WTC11 (cell line): ENCODE data around the gene CLCN6. TPM values are rescaled to one million over a fixed set of nuclear protein-coding genes. Genes with fewer than 3 reads are reported as not detected.

ENCODE experiments used
- ATAC-seq: fragments of 200-7000 bp; cut with Tn5 transposase; 2 replicates; pipeline ENCODE4 v1.10.0; 2021; ENCODE audit warnings: mild to moderate bottlenecking, moderate library complexity
- CTCF ChIA-PET: fragments of 300-600 bp; sonication (Branson Sonifier 250); formaldehyde crosslinking; loops from one replicate; lab custom pipeline; 2021; ENCODE audit warnings: antibody characterized with exemption; lab: Charles Lee
- POLR2A ChIA-PET: fragments of 350-600 bp; sonication (Branson Sonifier 250); formaldehyde crosslinking; loops from one replicate; lab custom pipeline; 2021; ENCODE audit warnings: antibody characterized with exemption; lab: Charles Lee
- DNase-seq: peaks from one replicate; pipeline ENCODE4 v3.0.0; 2021; ENCODE audit warnings: low spot score
- H3K27ac Mint-ChIP-seq: 2 replicates; pipeline ENCODE4 v1.8.0; 2021; ENCODE audit warnings: mixed read lengths
- H3K27me3 Mint-ChIP-seq: 2 replicates; pipeline ENCODE4 v1.8.0; 2021; ENCODE audit warnings: low read depth, mild to moderate bottlenecking, moderate library complexity, mixed read lengths
- H3K36me3 Mint-ChIP-seq: 2 replicates; pipeline ENCODE4 v1.8.0; 2021; ENCODE audit warnings: mixed read lengths
- H3K4me1 Mint-ChIP-seq: 2 replicates; pipeline ENCODE4 v1.8.0; 2022; ENCODE audit warnings: mixed read lengths
- H3K4me3 Mint-ChIP-seq: 2 replicates; pipeline ENCODE4 v1.8.0; 2021; ENCODE audit warnings: mild to moderate bottlenecking, moderate library complexity, mixed read lengths
- H3K9me3 Mint-ChIP-seq: 2 replicates; pipeline ENCODE4 v1.8.0; 2021; ENCODE audit warnings: mixed read lengths
- AFF4 ChIP-seq: sonication (generic); formaldehyde crosslinking; IDR thresholded peaks from 2 replicates; pipeline ENCODE4 v1.8.1; 2023; ENCODE audit warnings: mild to moderate bottlenecking, missing genetic modification reagents, borderline replicate concordance
- ATF6 ChIP-seq: sonication (generic); formaldehyde crosslinking; IDR thresholded peaks from 2 replicates; pipeline ENCODE4 v1.8.1; 2023; ENCODE audit warnings: mild to moderate bottlenecking, missing genetic modification reagents
- FOXP1 ChIP-seq: sonication (generic); formaldehyde crosslinking; IDR thresholded peaks from 2 replicates; pipeline ENCODE4 v1.8.0; 2022; ENCODE audit warnings: missing genetic modification reagents, mild to moderate bottlenecking, moderate library complexity, borderline replicate concordance
- JAZF1 ChIP-seq: fragments of 250-450 bp; sonication (Bioruptor Pico); IDR thresholded peaks from 2 replicates; pipeline ENCODE4 v1.9.0; 2021; ENCODE audit warnings: moderate library complexity, mild to moderate bottlenecking, inconsistent platforms
- KAT7 ChIP-seq: sonication (generic); formaldehyde crosslinking; IDR thresholded peaks from 2 replicates; pipeline ENCODE4 v1.8.1; 2023; ENCODE audit warnings: missing genetic modification reagents, mild to moderate bottlenecking, borderline replicate concordance
- MYBL2 ChIP-seq: sonication (generic); formaldehyde crosslinking; IDR thresholded peaks from 2 replicates; pipeline ENCODE4 v1.8.1; 2023; ENCODE audit warnings: mild to moderate bottlenecking, moderate library complexity, missing genetic modification reagents
- OVOL2 ChIP-seq: fragments of 250-450 bp; sonication (Bioruptor Pico); IDR thresholded peaks from 2 replicates; pipeline ENCODE4 v1.9.0; 2021; ENCODE audit warnings: mild to moderate bottlenecking, borderline replicate concordance
- TP53 ChIP-seq: sonication (generic); formaldehyde crosslinking; IDR thresholded peaks from 2 replicates; pipeline ENCODE4 v1.8.1; 2023; ENCODE audit warnings: mild to moderate bottlenecking, missing genetic modification reagents
- USF1 ChIP-seq: sonication (generic); formaldehyde crosslinking; IDR thresholded peaks from 2 replicates; pipeline ENCODE4 v1.8.0; 2022; ENCODE audit warnings: mild to moderate bottlenecking, missing genetic modification reagents
- ZBTB21 ChIP-seq: sonication (generic); formaldehyde crosslinking; IDR thresholded peaks from 2 replicates; pipeline ENCODE4 v1.8.1; 2023; ENCODE audit warnings: mild to moderate bottlenecking, missing genetic modification reagents, borderline replicate concordance
- ZNF138 ChIP-seq: sonication (generic); formaldehyde crosslinking; conservative IDR thresholded peaks from 2 replicates; pipeline ENCODE4 v1.8.1; 2022; ENCODE audit warnings: mild to moderate bottlenecking, moderate library complexity, missing genetic modification reagents
- ZNF232 ChIP-seq: sonication (generic); formaldehyde crosslinking; IDR thresholded peaks from 2 replicates; pipeline ENCODE4 v1.8.0; 2022; ENCODE audit warnings: mild to moderate bottlenecking, missing genetic modification reagents
- ZNF396 ChIP-seq: fragments of 250-450 bp; sonication (Bioruptor Pico); IDR thresholded peaks from 2 replicates; pipeline ENCODE4 v1.8.0; 2021; ENCODE audit warnings: mild to moderate bottlenecking, moderate library complexity, borderline replicate concordance
- ZNF671 ChIP-seq: fragments of 250-450 bp; sonication (Bioruptor Pico); IDR thresholded peaks from 2 replicates; pipeline ENCODE4 v1.8.0; 2021; ENCODE audit warnings: mild to moderate bottlenecking
- total RNA-seq: library from RNA; stranded (reverse); gene quantifications from 3 replicates; pipeline ENCODE4 v1.2.3, GENCODE V29; 2021
- TF ChIP-seq, protein P1 (sequence below): fragments of 250-450 bp; sonication (Bioruptor Pico); conservative IDR thresholded peaks from 2 replicates; pipeline ENCODE4 v1.9.0; 2021; ENCODE audit warnings: mild to moderate bottlenecking

The CLCN6 gene
- total RNA-seq, 1 experiment from 2014 or later = 22.3 TPM

GRCh38 chr1:11771481-11772043, 34.4 kb upstream of the CLCN6 start (continued):
- no peak for TF ChIP-seq USF1 (CRISPR knock-in tag)

DNA sequence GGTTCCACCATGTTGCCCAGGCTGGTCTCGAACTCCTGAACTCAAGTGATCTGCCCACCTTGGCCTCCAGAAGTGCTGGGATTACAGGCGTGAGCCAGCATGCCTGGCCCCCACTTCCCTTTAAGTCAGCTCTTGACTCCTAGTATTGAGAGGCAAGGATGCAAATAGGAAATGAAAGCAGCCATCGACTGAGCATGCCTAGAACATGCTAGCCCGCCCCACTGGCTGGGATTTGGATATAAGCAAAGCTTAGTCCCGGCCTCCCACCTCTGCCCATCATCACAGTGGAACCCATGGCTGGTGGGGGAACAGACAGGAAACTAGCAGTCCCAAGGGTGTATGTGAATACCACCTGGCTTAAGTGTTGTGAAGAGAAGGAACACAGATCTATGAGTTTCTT, 33.5 kb upstream of the CLCN6 start:
- ChIA-PET CTCF (interaction anchor here (1.0 to 2.3 kb wide), 6 partner anchors 8 to 122 kb away, joined by 3 to 12 read pairs (median 4); partner anchors contain the start of gene FBXO6), POLR2A (interaction anchor here (0.5 kb wide), 1 partner anchor 128 kb away, joined by 9 read pairs; no protein-coding TSS in a partner anchor)
- no peaks in the 10 kb centered on the region for H3K27me3 Mint-ChIP-seq
- H3K9me3 Mint-ChIP-seq = no peaks in the 10 kb centered on the region
- no peak overlapping the region for H3K27ac Mint-ChIP-seq
- H3K4me1 Mint-ChIP-seq = peaks cover 3% of the 10 kb centered on the region; the same call in 1 of the 2 replicates
- no peaks in the 10 kb centered on the region for H3K36me3 Mint-ChIP-seq
- peak; percentile 49 for ATAC-seq
- no peak for DNase-seq
- TF ChIP-seq ZNF138 (CRISPR knock-in tag) (no peak), KAT7 (no peak), ZNF396 (CRISPR knock-in tag) (no peak), ZBTB21 (CRISPR knock-in tag) (no peak), JAZF1 (CRISPR knock-in tag) (no peak), MYBL2 (CRISPR knock-in tag) (no peak), ZNF232 (CRISPR knock-in tag) (no peak)
- H3K4me3 Mint-ChIP-seq = no peak overlapping the region

DNA sequence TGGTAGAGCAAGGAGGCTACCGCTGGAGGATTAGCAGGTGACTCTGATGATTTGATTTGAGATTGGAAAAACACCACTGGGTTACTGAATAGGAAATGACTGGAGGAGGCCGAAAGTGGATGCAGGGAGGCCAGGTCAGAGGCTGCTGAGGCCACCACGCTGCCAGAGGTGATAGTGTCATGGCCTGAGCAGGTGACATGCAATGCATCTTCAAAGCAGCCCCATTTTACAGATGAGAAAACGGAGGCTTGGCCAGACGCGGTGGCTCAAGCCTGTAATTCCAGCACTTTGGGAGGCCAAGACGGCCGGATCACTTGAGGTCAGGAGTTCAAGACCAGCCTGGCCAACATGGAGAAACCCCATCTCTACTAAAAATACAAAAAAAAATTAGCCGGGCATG, 31.2 kb upstream of the CLCN6 start:
- H3K4me1 Mint-ChIP-seq = peaks cover 3% of the 10 kb centered on the region; the same call in 1 of the 2 replicates
- TF ChIP-seq ZBTB21 (CRISPR knock-in tag) (no peak), FOXP1 (CRISPR knock-in tag) (no peak), ATF6 (CRISPR knock-in tag) (no peak), ZNF138 (CRISPR knock-in tag) (no peak), JAZF1 (CRISPR knock-in tag) (no peak), ZNF232 (CRISPR knock-in tag) (no peak), TP53 (CRISPR knock-in tag) (no peak), OVOL2 (CRISPR knock-in tag) (no peak), ZNF671 (CRISPR knock-in tag) (no peak)
- TF ChIP-seq, all 79 proteins: peak for 0
- ATAC-seq (no peak), DNase-seq (no peak)
- Mint-ChIP-seq H3K36me3 (no peaks in the 10 kb centered on the region), H3K4me3 (no peak overlapping the region), H3K27me3 (no peaks in the 10 kb centered on the region), H3K27ac (no peak overlapping the region), H3K9me3 (no peaks in the 10 kb centered on the region)
- ChIA-PET POLR2A (no interaction called here), CTCF (interaction anchor here (0.8 to 1.4 kb wide), 3 partner anchors 11 to 26 kb away, joined by 3 to 12 read pairs (median 4); no protein-coding TSS in a partner anchor)

GRCh38 chr1:11777658-11778322, 28.2 kb upstream of the CLCN6 start:
- no peak overlapping the region for H3K27ac Mint-ChIP-seq
- DNase-seq (no peak), ATAC-seq (no peak)
- ChIA-PET CTCF (interaction anchor here (0.6 to 2.3 kb wide), 3 partner anchors 8 to 137 kb away, joined by 3 to 16 read pairs (median 4); no protein-coding TSS in a partner anchor), POLR2A (interaction anchor here (0.5 kb wide), 1 partner anchor 130 kb away, joined by 3 read pairs; no protein-coding TSS in a partner anchor)
- no peaks in the 10 kb centered on the region for H3K27me3 Mint-ChIP-seq
- no peaks in the 10 kb centered on the region for H3K9me3 Mint-ChIP-seq
- H3K4me3 Mint-ChIP-seq = no peak overlapping the region
- H3K4me1 Mint-ChIP-seq = no peaks in the 10 kb centered on the region
- H3K36me3 Mint-ChIP-seq = no peaks in the 10 kb centered on the region
- TF ChIP-seq, protein P1, sequence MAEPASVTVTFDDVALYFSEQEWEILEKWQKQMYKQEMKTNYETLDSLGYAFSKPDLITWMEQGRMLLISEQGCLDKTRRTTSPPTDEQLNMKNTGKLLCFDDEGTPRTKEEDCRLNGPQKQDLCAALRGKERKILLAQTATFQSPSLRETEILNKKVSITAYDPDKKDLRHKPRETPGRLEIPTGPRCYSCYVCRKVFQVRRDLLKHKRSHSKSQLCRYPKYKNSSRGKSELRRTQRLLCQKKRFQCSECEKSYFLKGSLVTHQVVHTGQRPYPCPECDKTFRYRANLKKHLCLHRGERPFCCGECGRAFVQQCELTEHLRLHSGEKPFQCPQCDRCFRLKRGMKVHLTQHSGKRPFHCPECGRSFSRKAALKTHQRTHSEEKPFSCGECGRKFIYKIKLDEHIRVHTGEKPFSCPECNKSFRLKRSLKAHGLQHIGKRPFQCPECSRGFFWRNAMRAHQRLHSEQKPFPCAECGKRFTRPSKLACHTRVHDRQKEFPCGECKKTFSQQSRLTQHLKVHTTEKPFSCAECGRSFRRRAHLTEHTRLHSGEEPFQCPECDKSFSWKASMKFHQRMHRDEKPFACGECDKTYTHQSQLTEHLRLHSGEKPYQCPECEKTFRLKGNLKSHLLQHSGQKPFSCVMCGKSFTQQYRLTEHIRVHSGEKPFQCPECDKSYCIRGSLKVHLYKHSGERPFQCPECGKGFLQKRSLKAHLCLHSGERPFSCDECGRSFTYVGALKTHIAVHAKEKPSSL (CRISPR knock-in tag) = no peak
- TF ChIP-seq AFF4 (CRISPR knock-in tag) = no peak
